ENCODE data around the gene ATXN7L3.

ATXN7L3 gene

GRCh38 chr17:44209786-44210341 lies 10.2 kb upstream of the ATXN7L3 start:
- Histone ChIP-seq H3K79me2 (ENCODE audit: insufficient read depth, low read depth) (no peaks in the 10 kb centered on the region), H3K4me3 (IDR thresholded peaks at IDR 0.05; ENCODE audit: insufficient read depth, low read depth, low read length) (no peak overlapping the region), H3K27ac (peak overlapping the region; percentile 19; the same call in 1 of the 2 replicates), H3K27me3 (ENCODE audit: insufficient read depth, low read depth) (no peaks in the 10 kb centered on the region), H3K36me3 (ENCODE audit: insufficient read depth) (no peaks in the 10 kb centered on the region; the same call in 1 of the 2 replicates), H3K4me2 (peak overlapping the region; percentile 88), H2AFZ (ENCODE audit: low read depth) (no peak overlapping the region; the same call in 1 of the 2 replicates), H3K4me1 (ENCODE audit: low read depth, poor library complexity, severe bottlenecking) (peaks cover 21% of the 10 kb centered on the region), H4K20me1 (ENCODE audit: insufficient read depth) (no peaks in the 10 kb centered on the region), H3K9ac (no peak overlapping the region)
- TF ChIP-seq, protein P1, sequence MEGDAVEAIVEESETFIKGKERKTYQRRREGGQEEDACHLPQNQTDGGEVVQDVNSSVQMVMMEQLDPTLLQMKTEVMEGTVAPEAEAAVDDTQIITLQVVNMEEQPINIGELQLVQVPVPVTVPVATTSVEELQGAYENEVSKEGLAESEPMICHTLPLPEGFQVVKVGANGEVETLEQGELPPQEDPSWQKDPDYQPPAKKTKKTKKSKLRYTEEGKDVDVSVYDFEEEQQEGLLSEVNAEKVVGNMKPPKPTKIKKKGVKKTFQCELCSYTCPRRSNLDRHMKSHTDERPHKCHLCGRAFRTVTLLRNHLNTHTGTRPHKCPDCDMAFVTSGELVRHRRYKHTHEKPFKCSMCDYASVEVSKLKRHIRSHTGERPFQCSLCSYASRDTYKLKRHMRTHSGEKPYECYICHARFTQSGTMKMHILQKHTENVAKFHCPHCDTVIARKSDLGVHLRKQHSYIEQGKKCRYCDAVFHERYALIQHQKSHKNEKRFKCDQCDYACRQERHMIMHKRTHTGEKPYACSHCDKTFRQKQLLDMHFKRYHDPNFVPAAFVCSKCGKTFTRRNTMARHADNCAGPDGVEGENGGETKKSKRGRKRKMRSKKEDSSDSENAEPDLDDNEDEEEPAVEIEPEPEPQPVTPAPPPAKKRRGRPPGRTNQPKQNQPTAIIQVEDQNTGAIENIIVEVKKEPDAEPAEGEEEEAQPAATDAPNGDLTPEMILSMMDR (conservative IDR thresholded peaks at IDR 0.05; ENCODE audit: low read depth, low read length) = no peak

DNA sequence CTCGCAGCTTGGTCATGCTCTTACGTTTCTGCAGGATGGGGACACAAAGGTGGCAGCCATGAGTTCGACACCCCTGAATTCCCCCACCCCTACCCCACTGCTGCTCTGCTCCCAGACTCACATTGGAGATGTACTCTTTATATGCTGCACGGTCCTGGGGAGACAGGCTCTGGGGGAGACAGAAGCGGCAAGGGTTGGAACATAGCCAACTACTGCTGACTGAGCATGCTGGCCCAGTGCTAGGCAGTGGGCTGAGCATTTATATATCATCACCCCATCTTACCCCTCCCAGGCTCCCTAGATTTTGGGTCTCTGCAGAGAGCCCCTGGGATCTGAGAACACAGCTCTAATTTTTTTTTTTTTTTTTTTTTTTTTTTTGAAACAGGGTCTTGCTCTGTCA lies 8.1 kb upstream of the ATXN7L3 start:
- H3K27ac ChIP-seq = no peak overlapping the region
- H3K4me3 ChIP-seq (IDR thresholded peaks at IDR 0.05; ENCODE audit: insufficient read depth, low read depth, low read length) = no peak overlapping the region
- no peak overlapping the region for H3K9ac ChIP-seq
- no peak overlapping the region for H2AFZ ChIP-seq (ENCODE audit: low read depth)
- no peaks in the 10 kb centered on the region for H3K27me3 ChIP-seq (ENCODE audit: insufficient read depth, low read depth)
- no peak overlapping the region for H3K4me2 ChIP-seq
- peaks cover 34% of the 10 kb centered on the region for H3K4me1 ChIP-seq (ENCODE audit: low read depth, poor library complexity, severe bottlenecking)
- H3K36me3 ChIP-seq (ENCODE audit: insufficient read depth) = no peaks in the 10 kb centered on the region; the same call in 1 of the 2 replicates
- TF ChIP-seq, protein P1 (conservative IDR thresholded peaks at IDR 0.05; ENCODE audit: low read depth, low read length) = no peak
- no peaks in the 10 kb centered on the region for H3K79me2 ChIP-seq (ENCODE audit: insufficient read depth, low read depth)
- no peaks in the 10 kb centered on the region for H4K20me1 ChIP-seq (ENCODE audit: insufficient read depth)

DNA sequence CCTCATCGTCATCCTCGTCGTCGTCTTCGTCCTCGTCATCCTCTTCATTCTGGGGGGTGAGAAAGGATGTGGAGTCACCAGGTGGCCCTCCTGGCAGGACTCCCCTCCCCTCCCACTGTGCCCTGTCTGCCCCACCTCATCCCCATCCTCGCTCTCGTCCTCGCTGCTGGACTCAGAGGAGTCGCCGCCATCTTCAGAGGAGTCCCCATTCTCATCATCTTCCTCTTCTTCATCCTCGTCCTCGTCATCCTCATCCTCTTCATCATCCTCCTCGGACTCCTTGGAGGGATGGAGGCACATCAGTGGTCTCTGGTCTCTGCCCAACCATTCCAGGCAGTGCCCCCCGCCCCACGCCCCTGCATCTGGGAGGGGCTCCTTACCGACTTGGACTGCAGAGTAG lies 7.6 kb upstream of the ATXN7L3 start:
- H3K4me1 ChIP-seq (ENCODE audit: low read depth, poor library complexity, severe bottlenecking) = peaks cover 34% of the 10 kb centered on the region

GRCh38 chr17:44206825-44207155 lies 7.1 kb upstream of the ATXN7L3 start:
- Histone ChIP-seq H2AFZ (ENCODE audit: low read depth) (no peak overlapping the region), H3K79me2 (ENCODE audit: insufficient read depth, low read depth) (no peaks in the 10 kb centered on the region), H4K20me1 (ENCODE audit: insufficient read depth) (no peaks in the 10 kb centered on the region), H3K27ac (no peak overlapping the region), H3K36me3 (ENCODE audit: insufficient read depth) (no peaks in the 10 kb centered on the region; the same call in 1 of the 2 replicates), H3K4me2 (no peak overlapping the region), H3K9ac (no peak overlapping the region), H3K4me3 (IDR thresholded peaks at IDR 0.05; ENCODE audit: insufficient read depth, low read depth, low read length) (no peak overlapping the region), H3K27me3 (ENCODE audit: insufficient read depth, low read depth) (no peaks in the 10 kb centered on the region), H3K4me1 (ENCODE audit: low read depth, poor library complexity, severe bottlenecking) (peaks cover 34% of the 10 kb centered on the region)
- TF ChIP-seq, protein P1 (conservative IDR thresholded peaks at IDR 0.05; ENCODE audit: low read depth, low read length) = 0 out of 2 replicates have a peak, but pooled peaks have one; percentile 6

More for the DNA sequence above, 7.6 kb upstream of the ATXN7L3 start:
- Histone ChIP-seq H2AFZ (ENCODE audit: low read depth) (no peak overlapping the region), H3K4me3 (IDR thresholded peaks at IDR 0.05; ENCODE audit: insufficient read depth, low read depth, low read length) (no peak overlapping the region), H3K4me2 (no peak overlapping the region), H3K36me3 (ENCODE audit: insufficient read depth) (no peaks in the 10 kb centered on the region; the same call in 1 of the 2 replicates), H3K27ac (no peak overlapping the region), H3K9ac (no peak overlapping the region), H3K27me3 (ENCODE audit: insufficient read depth, low read depth) (no peaks in the 10 kb centered on the region), H4K20me1 (ENCODE audit: insufficient read depth) (no peaks in the 10 kb centered on the region), H3K79me2 (ENCODE audit: insufficient read depth, low read depth) (no peaks in the 10 kb centered on the region)
- TF ChIP-seq, protein P1 (conservative IDR thresholded peaks at IDR 0.05; ENCODE audit: low read depth, low read length) = no peak

All from KMS-11 (cell line).